Measurements from ENCODE around the gene EIF3A.

EIF3A gene

DNA sequence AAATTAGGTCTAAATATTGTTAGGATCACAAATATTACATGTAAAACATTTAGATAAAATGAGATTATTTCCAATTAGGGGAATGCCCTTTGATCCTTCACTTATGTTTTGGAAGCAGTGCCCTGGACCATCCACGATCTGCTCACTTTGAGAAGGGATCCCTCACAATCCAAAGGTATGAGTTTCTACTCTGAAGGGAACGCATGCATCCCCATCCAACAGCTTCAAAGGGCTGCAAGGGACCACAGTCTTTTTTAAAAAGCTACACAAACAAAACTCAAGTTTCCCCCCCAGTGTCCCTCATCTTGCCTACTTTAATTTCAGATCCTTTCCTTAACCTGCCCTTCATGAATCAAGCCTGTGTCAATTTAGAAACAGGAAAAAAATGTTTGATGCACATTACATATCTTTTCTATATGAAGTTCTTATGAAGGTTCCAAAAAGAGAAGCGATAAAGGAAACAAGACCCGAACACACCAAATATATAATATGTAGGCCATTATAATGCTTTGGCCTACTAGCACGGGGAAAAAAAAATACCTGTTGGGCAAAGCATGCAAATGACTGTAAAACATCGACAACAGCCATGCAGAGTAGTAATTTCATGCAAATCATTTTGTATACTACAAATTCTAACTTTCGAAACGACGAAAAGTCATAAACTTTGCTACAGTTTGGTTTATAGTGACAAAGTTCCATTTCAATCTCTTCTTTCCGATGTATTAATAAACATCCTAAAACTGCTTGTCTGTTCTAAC is 2.0 kb downstream of the EIF3A start:
- DNase-seq (ENCODE audit: low spot score in 2 of 2) (no peak), ATAC-seq (no peak)
- H3K36me3 Mint-ChIP-seq, result peaks cover 82% of the 10 kb centered on the region
- no peaks in the 10 kb centered on the region for H3K9me3 Mint-ChIP-seq
- peak overlapping the region; percentile 98 for H3K27ac Mint-ChIP-seq
- H3K4me1 Mint-ChIP-seq, result peaks cover 44% of the 10 kb centered on the region
- peak overlapping the region; percentile 98 for H3K4me3 Mint-ChIP-seq

DNA sequence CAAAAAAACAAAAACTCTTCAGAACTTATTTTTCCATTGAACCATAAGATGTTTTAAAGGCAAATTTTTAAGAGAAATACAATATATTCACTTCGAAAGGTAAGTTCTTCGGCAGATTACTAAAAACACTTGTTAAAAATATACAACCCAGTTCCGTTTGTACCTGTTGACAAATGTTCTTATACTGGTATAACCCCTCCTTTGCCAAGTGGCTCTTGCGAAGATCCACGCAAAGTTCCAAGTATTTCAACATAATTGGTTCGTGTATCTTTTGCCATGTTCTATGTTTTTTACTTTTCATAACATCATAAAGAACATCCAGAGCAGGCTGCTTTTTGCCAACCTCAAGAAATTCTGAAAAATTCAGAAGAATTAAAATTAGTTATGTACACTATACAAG is 7.0 kb downstream of the EIF3A start:
- Mint-ChIP-seq H3K9me3 (no peaks in the 10 kb centered on the region), H3K4me3 (no peak overlapping the region), H3K36me3 (peaks cover 99% of the 10 kb centered on the region), H3K27ac (peak overlapping the region; percentile 79), H3K4me1 (peaks cover 37% of the 10 kb centered on the region)
- ATAC-seq (no peak), DNase-seq (ENCODE audit: low spot score in 2 of 2) (no peak)

DNA sequence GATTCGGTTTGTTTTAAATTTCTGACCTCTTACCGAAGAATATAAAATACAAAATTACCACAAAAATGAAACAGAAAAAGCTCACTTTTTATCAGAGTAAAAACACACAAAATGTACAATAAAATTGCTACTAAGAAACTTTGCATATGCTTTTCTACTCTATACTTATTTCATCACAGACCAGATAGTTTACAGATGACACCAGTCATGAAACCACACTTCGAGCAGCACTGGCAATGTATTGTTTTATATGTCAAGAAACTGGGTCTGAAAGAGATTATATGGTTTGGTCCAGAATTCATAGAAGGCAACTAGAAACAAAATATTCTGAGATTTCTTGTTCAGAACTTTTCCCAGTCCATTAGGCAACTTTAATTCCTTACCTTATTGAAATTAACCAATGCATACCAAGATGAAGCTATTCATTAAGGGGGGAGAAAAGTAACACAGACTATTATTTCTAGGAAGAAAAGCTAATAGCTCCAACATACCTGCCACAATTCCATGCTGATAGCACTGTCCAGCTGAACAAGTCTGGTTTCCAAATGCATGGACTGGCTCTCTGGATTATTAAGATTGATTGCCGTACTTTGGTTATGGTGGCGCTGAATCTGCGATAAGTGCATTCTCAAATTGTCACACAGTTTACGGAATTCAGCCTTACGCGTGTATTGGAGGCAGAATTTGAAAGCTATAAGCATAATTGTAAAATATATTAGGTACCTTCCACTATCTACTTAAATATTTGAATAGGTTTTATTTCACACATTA is 10.0 kb downstream of the EIF3A start:
- H3K27ac Mint-ChIP-seq, result peak overlapping the region; percentile 45

DNA sequence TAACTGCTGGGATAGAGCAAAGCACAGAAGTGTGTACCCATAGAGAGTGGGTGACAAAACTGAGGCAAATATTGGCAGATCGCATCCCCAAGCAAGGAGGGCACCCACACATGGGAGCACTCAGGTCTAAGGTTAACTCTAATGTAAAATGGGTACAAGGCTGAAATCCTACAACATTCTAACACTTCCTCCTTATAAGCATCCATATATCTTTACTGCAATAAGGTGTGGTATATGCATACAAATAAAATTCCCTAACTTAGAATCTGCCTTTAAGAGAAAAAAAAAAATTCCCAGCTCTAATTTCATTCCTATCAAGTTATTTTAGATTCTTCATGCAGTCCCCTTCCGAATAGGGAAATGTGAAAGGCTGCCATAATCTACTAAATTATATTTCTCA is 18.7 kb downstream of the EIF3A start:
- ATAC-seq (no peak), DNase-seq (ENCODE audit: low spot score in 2 of 2) (no peak)
- H3K36me3 Mint-ChIP-seq, result peaks cover 100% of the 10 kb centered on the region
- H3K9me3 Mint-ChIP-seq, result no peaks in the 10 kb centered on the region
- no peak overlapping the region for H3K4me3 Mint-ChIP-seq
- peaks cover 16% of the 10 kb centered on the region for H3K4me1 Mint-ChIP-seq
- H3K27ac Mint-ChIP-seq, result peak overlapping the region; percentile 78

More for the DNA sequence above, 10.0 kb downstream of the EIF3A start:
- Mint-ChIP-seq H3K36me3 (peaks cover 100% of the 10 kb centered on the region), H3K4me3 (no peak overlapping the region), H3K4me1 (peaks cover 20% of the 10 kb centered on the region), H3K9me3 (no peaks in the 10 kb centered on the region)
- DNase-seq (ENCODE audit: low spot score in 2 of 2) (no peak), ATAC-seq (peak; percentile 55)

DNA sequence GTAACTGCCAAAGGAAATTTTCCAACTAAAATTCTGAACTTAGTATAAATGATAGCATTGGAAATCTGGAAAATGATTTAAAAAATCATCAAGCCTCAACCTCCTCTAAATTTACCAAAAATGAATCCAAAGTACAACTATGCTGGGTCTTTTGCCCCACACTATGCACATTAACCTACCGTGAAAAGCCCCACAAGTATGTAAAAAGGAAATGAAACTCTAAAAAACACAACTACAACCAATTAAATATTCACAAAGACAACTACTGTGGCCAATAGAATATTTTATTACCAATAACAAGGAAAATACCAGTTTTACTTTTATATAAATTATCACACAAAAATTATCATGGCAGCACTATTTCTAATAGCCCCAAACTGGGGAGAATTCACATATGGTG is 19.3 kb downstream of the EIF3A start:
- Mint-ChIP-seq H3K4me3 (no peak overlapping the region), H3K4me1 (peaks cover 16% of the 10 kb centered on the region), H3K36me3 (peaks cover 100% of the 10 kb centered on the region), H3K27ac (peak overlapping the region; percentile 78), H3K9me3 (no peaks in the 10 kb centered on the region)
- ATAC-seq (no peak), DNase-seq (ENCODE audit: low spot score in 2 of 2) (no peak)

DNA sequence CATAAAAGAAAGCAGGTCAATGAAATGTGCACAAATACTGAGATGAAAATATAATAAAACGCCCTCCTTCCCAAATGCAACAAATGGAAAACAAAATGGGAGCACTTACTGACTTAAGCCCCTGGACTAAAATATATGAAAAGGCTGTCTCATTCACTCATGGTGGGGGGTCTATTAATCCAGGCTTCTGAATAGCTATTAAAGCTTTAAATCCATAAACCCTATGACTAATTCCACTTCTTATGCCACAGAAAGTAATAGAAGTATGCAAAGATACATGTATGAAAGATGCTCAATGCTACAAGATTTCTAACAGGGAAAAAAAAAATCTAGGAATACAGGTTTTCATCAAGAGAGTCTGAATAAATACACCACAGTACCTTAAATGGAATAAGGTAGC is 20.5 kb downstream of the EIF3A start:
- H3K4me3 Mint-ChIP-seq, result no peak overlapping the region
- no peak for DNase-seq (ENCODE audit: low spot score in 2 of 2)
- H3K9me3 Mint-ChIP-seq, result no peaks in the 10 kb centered on the region
- H3K36me3 Mint-ChIP-seq, result peaks cover 100% of the 10 kb centered on the region
- ATAC-seq, result no peak
- H3K4me1 Mint-ChIP-seq, result peaks cover 14% of the 10 kb centered on the region
- no peak overlapping the region for H3K27ac Mint-ChIP-seq

DNA sequence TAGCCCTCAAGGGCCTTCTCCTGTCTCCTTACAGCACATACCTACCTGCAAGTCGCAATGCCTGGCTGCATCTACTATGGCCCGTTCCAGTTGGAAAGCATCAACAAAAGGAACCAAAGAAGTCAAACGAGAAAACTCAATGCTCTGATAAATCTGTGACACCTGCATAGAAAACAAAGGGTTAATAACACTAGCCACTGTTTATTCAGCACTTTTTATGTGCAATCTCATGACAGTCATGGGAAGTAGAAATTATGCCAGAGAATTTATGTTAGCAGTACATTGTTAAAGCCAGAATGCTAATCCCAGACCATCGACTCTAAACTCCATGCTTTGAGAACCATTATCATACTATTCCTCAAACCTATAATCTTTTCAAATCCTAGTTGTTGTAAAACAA is 21.1 kb downstream of the EIF3A start:
- DNase-seq (ENCODE audit: low spot score in 2 of 2) (no peak), ATAC-seq (no peak)
- peaks cover 9% of the 10 kb centered on the region for H3K4me1 Mint-ChIP-seq
- no peak overlapping the region for H3K27ac Mint-ChIP-seq
- H3K9me3 Mint-ChIP-seq, result no peaks in the 10 kb centered on the region
- no peak overlapping the region for H3K4me3 Mint-ChIP-seq
- H3K36me3 Mint-ChIP-seq, result peaks cover 100% of the 10 kb centered on the region

DNA sequence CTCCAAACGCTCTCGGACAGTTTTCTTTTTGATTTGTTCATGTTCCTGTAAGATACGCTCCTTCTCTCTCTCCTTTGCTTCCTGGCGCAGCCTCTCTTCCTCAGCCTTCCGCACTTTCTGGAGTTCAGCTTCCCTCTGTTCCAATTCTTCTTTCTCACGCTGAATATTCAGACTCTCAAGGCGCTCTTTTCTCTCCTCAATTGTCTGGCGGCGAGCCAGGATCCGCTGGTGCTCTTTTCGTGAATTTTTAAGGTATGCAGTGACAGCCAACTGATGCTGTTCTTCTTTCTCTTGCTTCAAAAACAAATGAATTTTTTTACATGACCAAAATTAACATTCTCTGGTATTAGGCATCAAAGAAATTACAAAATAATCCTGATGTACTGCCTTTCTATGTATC is 22.6 kb downstream of the EIF3A start:
- peaks cover 100% of the 10 kb centered on the region for H3K36me3 Mint-ChIP-seq
- DNase-seq (ENCODE audit: low spot score in 2 of 2) (no peak), ATAC-seq (no peak)
- H3K4me1 Mint-ChIP-seq, result peaks cover 6% of the 10 kb centered on the region
- H3K27ac Mint-ChIP-seq, result no peak overlapping the region
- no peaks in the 10 kb centered on the region for H3K9me3 Mint-ChIP-seq
- no peak overlapping the region for H3K4me3 Mint-ChIP-seq

DNA sequence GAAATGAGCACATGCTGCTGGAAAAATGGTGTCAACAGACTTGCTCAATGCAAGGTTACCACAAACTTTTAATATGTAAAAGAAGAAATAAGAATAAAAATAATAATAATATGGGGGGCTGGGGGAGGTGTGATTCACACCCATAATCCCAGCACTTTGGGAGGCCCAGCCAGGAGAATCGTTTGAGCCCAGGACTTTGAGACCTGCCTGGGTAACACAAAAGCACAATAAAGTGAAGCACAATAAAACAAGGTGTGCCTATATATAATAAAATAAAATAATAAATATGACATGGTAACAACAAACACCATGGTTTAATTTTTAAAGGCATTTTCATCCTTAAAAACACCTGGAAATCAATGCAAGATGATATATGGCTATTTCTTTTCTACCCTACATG is 25.1 kb downstream of the EIF3A start:
- no peak overlapping the region for H3K4me3 Mint-ChIP-seq
- DNase-seq (ENCODE audit: low spot score in 2 of 2), result no peak
- H3K9me3 Mint-ChIP-seq, result no peaks in the 10 kb centered on the region
- H3K4me1 Mint-ChIP-seq, result peaks cover 12% of the 10 kb centered on the region
- ATAC-seq, result no peak
- no peak overlapping the region for H3K27ac Mint-ChIP-seq
- peaks cover 100% of the 10 kb centered on the region for H3K36me3 Mint-ChIP-seq

DNA sequence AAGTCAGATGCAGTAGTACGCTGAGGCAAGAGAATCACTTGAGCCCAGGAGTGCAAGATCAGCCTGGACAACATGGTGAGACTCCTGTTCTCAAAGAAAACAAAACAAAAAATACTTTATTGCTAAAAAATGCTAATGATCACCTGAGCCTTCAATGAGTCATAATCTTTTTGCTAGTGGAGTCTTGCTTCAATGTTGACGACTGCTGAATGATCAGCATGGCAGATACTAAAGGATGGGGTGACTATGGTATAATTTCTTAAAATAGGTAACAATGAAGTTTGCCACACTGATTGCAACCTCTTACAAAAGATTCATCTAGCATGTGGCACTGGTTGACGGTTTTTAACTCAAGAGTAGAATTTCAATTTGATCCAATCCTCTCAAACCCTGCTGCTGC is 28.8 kb downstream of the EIF3A start:
- DNase-seq (ENCODE audit: low spot score in 2 of 2) (no peak), ATAC-seq (no peak)
- H3K36me3 Mint-ChIP-seq, result peaks cover 100% of the 10 kb centered on the region
- H3K4me3 Mint-ChIP-seq, result no peak overlapping the region
- no peak overlapping the region for H3K27ac Mint-ChIP-seq
- H3K9me3 Mint-ChIP-seq, result no peaks in the 10 kb centered on the region
- peaks cover 23% of the 10 kb centered on the region for H3K4me1 Mint-ChIP-seq

DNA sequence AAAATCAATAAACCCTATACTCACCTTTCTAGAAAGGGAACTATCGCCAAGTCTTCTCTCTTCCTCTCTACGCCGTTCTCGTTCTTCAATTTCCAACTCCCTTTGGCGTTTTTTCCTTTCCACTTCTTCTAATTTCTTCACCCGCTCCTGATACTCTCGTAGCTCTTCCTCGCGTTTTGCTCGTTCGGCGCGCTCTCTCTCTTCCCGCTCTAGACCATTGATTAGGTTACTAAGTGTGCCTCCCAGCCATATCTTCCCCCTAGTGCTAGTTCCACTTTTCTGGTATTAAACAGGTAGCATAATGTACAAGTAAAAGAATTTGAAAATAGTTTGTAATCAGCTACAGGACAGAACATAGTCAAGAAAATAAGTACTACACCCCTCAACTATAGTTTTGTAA is 30.8 kb downstream of the EIF3A start:
- no peak for ATAC-seq
- peak overlapping the region; percentile 58 for H3K27ac Mint-ChIP-seq
- peaks cover 100% of the 10 kb centered on the region for H3K36me3 Mint-ChIP-seq
- H3K4me3 Mint-ChIP-seq, result no peak overlapping the region
- peaks cover 30% of the 10 kb centered on the region for H3K4me1 Mint-ChIP-seq
- no peak for DNase-seq (ENCODE audit: low spot score in 2 of 2)
- H3K9me3 Mint-ChIP-seq, result no peaks in the 10 kb centered on the region

DNA sequence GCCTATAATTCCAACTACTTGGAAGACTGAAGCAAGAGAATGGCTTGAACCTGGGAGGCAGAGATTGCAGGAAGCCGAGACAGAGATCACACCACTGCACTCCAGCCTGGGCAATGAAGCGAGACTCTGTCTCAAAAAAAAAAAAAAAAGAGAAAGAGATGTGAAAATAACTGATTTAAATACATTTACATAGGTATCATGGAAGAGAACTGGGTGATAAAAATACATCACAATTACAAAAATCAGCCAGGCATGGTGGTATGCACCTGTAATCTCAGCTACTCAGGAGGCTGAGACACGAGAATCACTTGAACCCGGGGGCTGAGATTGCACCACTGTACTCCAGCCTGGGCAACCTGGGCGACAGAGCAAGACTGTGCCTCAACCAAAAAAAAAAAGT is 31.3 kb downstream of the EIF3A start:
- Mint-ChIP-seq H3K4me1 (peaks cover 30% of the 10 kb centered on the region), H3K9me3 (no peaks in the 10 kb centered on the region), H3K36me3 (peaks cover 100% of the 10 kb centered on the region), H3K27ac (no peak overlapping the region), H3K4me3 (no peak overlapping the region)
- no peak for ATAC-seq
- DNase-seq (ENCODE audit: low spot score in 2 of 2), result no peak

DNA sequence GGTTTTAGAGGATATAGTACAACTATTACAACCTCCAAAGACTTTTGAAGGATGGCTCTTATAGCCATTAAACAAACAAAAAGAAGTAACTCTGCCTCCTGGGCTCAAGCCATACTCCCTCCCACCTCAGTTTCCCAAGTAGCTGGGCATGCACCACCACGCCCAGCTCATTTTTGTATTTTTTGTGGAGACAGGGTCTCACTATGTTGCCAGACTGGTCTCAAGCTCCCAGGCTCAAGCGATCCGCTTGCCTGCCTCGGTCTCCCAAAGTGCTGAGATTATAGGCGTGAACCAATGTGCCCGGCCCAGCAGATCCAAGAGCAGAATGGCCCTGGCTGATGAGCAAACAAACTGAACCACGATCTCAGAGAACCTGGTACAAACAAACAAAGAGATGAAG is 35.1 kb downstream of the EIF3A start:
- ATAC-seq (no peak), DNase-seq (ENCODE audit: low spot score in 2 of 2) (no peak)
- Mint-ChIP-seq H3K27ac (peak overlapping the region; percentile 33), H3K36me3 (peaks cover 100% of the 10 kb centered on the region), H3K4me1 (peaks cover 32% of the 10 kb centered on the region), H3K9me3 (no peaks in the 10 kb centered on the region), H3K4me3 (no peak overlapping the region)

DNA sequence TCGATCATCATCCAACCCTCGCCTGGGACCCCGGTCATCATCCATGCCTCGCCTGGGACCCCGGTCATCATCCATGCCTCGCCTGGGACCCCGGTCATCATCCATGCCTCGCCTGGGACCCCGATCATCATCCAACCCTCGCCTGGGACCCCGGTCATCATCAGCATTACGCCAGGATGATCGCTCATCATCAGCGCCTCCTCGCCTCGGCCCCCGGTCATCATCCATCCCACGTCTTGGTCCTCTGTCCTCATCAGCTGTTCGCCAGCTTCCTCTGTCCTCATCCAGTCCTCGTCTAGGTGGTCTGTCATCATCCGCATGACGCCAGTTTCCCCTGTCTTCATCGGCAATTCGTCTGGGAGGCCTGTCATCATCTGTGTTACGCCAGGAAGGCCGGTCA is 38.4 kb downstream of the EIF3A start:
- DNase-seq (ENCODE audit: low spot score in 2 of 2) (no peak), ATAC-seq (no peak)
- Mint-ChIP-seq H3K4me3 (no peak overlapping the region), H3K36me3 (peaks cover 100% of the 10 kb centered on the region), H3K27ac (peak overlapping the region; percentile 83), H3K9me3 (no peaks in the 10 kb centered on the region), H3K4me1 (peaks cover 29% of the 10 kb centered on the region)

DNA sequence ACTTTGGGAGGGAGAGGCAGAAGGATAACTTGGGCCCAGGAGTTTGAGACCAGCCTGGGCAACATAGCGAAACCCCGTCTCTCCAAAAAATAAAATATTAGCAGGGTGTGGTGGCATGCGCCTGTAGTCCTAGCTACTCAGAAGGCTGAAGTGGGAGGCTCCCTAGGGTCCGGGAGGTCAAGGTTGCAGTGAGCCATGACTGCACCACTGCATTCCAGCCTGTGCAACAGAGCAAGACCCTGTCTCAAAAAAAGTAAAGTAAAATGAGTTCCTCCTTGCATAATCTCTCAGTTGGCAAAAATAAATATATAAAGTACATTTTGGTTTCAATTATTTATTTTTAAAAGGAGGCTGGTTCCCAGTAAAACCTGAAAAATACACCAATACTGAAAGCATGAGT is 39.3 kb downstream of the EIF3A start:
- DNase-seq (ENCODE audit: low spot score in 2 of 2) (no peak), ATAC-seq (no peak)
- no peak overlapping the region for H3K27ac Mint-ChIP-seq
- peaks cover 24% of the 10 kb centered on the region for H3K4me1 Mint-ChIP-seq
- peaks cover 100% of the 10 kb centered on the region for H3K36me3 Mint-ChIP-seq
- H3K4me3 Mint-ChIP-seq, result no peak overlapping the region
- H3K9me3 Mint-ChIP-seq, result no peaks in the 10 kb centered on the region

DNA sequence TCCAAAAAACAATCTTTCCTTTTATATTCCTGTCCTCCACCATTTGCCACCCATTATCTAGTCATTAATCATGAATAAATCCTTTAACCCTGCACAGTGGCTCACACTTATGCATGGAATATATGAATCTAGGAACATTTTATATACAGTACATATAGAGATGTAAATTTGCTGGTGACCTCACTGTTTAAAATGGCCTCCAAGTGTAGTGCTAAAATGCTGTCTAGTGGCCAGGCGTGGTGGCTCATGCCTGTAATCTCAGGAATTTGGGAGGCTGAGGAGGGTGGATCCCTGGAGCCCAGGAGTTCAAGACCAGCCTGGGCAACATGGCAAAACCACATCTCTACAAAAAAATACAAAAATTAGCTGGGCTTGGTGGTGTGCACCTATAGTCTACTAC is 41.5 kb downstream of the EIF3A start:
- ATAC-seq (no peak), DNase-seq (ENCODE audit: low spot score in 2 of 2) (no peak)
- peak overlapping the region; percentile 36 for H3K27ac Mint-ChIP-seq
- no peaks in the 10 kb centered on the region for H3K9me3 Mint-ChIP-seq
- H3K36me3 Mint-ChIP-seq, result peaks cover 99% of the 10 kb centered on the region
- H3K4me3 Mint-ChIP-seq, result no peak overlapping the region
- H3K4me1 Mint-ChIP-seq, result peaks cover 18% of the 10 kb centered on the region

Data from stimulated activated effector memory CD8-positive, alpha-beta T cell treated with anti-CD3 and anti-CD28 coated beads, Interleukin-12 subunit alpha, Interleukin-12 subunit beta, amount 100 ng/mL, for 72 hours (primary cell).